HT1080 (cell line): ENCODE data around the gene SGK1. TPM values are rescaled to one million over a fixed set of nuclear protein-coding genes. Genes with fewer than 3 reads are reported as not detected.

Source experiments
- DNase-seq: peaks from one replicate; pipeline ENCODE4 v3.0.0-alpha.2; 2015; ENCODE audit warnings: low read depth
- small RNA-seq: library from RNA; depleted of rRNA; stranded (forward); fragments of <200 nt; gene quantifications from one replicate; pipeline ENCODE3, GENCODE V24; 2014
- total RNA-seq: library from RNA; depleted of rRNA; stranded (reverse); fragments of >200 nt; shearing (Covaris generic); gene quantifications from 2 replicates; pipeline ENCODE4 v1.2.3, GENCODE V29; 2014

Gene SGK1
- total RNA-seq, 1 experiment from 2014 or later = 169 TPM

- DNase-seq = peak; percentile 73
These were observed 185.3 kb downstream of the SGK1 start for GRCh38 chr6:134132494-134133141.

GRCh38 chr6:134131530-134132139 lies 186.3 kb downstream of the SGK1 start:
- DNase-seq = no peak

GRCh38 chr6:134128146-134128545 lies 189.8 kb downstream of the SGK1 start:
- no peak for DNase-seq

- DNase-seq = peak; percentile 74
These were observed 194.2 kb downstream of the SGK1 start for GRCh38 chr6:134123666-134124208.

- DNase-seq = no peak
These were observed 195.1 kb downstream of the SGK1 start for GRCh38 chr6:134122775-134123174.

- DNase-seq = no peak
These were observed 198.4 kb downstream of the SGK1 start for GRCh38 chr6:134119486-134119885.

Small RNAs within 50 kb of the gene (small RNA-seq; reads per million reads assigned to genes)
- gene RF00019 = not detected
- gene RN7SL408P = 0.07 reads per million
- gene RNA5SP218 = 2.9 reads per million, percentile 85 among the genes with 10 or more reads in this experiment
- gene RPS29P32 = not detected
